GM23338 (cell line): ENCODE measurements around the gene DOCK2. TPM values are rescaled to one million over a fixed set of nuclear protein-coding genes. Genes with fewer than 3 reads are reported as not detected.

Source experiments
- ATAC-seq: fragments of 200-7000 bp; cut with Tn5 transposase; 3 replicates; pipeline ENCODE4 v1.9.1; 2020
- DNase-seq: peaks from one replicate; pipeline ENCODE4 v3.0.0-alpha.2; 2015; ENCODE audit warnings: low spot score
- H2AFZ ChIP-seq: fragments of 200-600 bp; sonication (generic); 2 replicates; pipeline ENCODE4 v1.8.0; 2016; ENCODE audit warnings: antibody characterized with exemption, mild to moderate bottlenecking, moderate library complexity
- H3F3A ChIP-seq: fragments of 200-600 bp; sonication (generic); replicated peaks from 2 replicates; pipeline ENCODE4 v1.8.0; 2017; ENCODE audit warnings: antibody characterized with exemption, mixed run types, low read depth
- H3K27ac ChIP-seq: fragments of 200-600 bp; sonication (generic); 2 replicates; pipeline ENCODE4 v1.6.1; 2016; ENCODE audit warnings: low read depth
- H3K27me3 ChIP-seq: fragments of 200-600 bp; sonication (generic); 2 replicates; pipeline ENCODE4 v1.8.0; 2016; ENCODE audit warnings: mild to moderate bottlenecking, mixed run types, moderate library complexity; ENCODE audit not compliant: insufficient read depth
- H3K36me3 ChIP-seq: fragments of 200-600 bp; sonication (generic); 2 replicates; pipeline ENCODE4 v1.8.0; 2016; ENCODE audit warnings: mild to moderate bottlenecking; ENCODE audit not compliant: insufficient read depth
- H3K4me1 ChIP-seq: fragments of 200-600 bp; sonication (generic); 2 replicates; pipeline ENCODE4 v1.8.0; 2016; ENCODE audit warnings: mild to moderate bottlenecking, moderate library complexity; ENCODE audit not compliant: insufficient read depth
- H3K4me2 ChIP-seq: fragments of 200-600 bp; sonication (generic); 2 replicates; pipeline ENCODE4 v1.7.1; 2017; ENCODE audit warnings: mixed run types
- H3K4me3 ChIP-seq: fragments of 200-600 bp; sonication (generic); 2 replicates; pipeline ENCODE4 v1.6.1; 2016; ENCODE audit warnings: mixed run types
- H3K79me2 ChIP-seq: fragments of 200-600 bp; sonication (generic); replicated peaks from 2 replicates; pipeline ENCODE4 v1.8.0; 2017; ENCODE audit warnings: mild to moderate bottlenecking; ENCODE audit not compliant: insufficient read depth
- H3K9me2 ChIP-seq: fragments of 200-600 bp; sonication (generic); 2 replicates; pipeline ENCODE4 v1.8.0; 2017; ENCODE audit not compliant: insufficient read depth
- H4K20me1 ChIP-seq: fragments of 200-600 bp; sonication (generic); replicated peaks from 2 replicates; pipeline ENCODE4 v1.8.0; 2017; ENCODE audit warnings: mild to moderate bottlenecking; ENCODE audit not compliant: insufficient read depth
- H3K27ac Mint-ChIP-seq: 2 replicates; pipeline ENCODE4 v1.8.0; 2020; ENCODE audit warnings: inconsistent platforms, mild to moderate bottlenecking, moderate library complexity, mixed read lengths
- H3K27me3 Mint-ChIP-seq: 3 replicates; pipeline ENCODE4 v1.8.0; 2022; ENCODE audit warnings: low read depth, mild to moderate bottlenecking, moderate library complexity, mixed read lengths, inconsistent platforms; ENCODE audit not compliant: insufficient read depth, poor library complexity
- H3K36me3 Mint-ChIP-seq: 3 replicates; pipeline ENCODE4 v1.8.0; 2021; ENCODE audit warnings: low read depth, mild to moderate bottlenecking, inconsistent platforms, moderate library complexity, mixed read lengths
- H3K4me1 Mint-ChIP-seq: 3 replicates; pipeline ENCODE4 v1.8.0; 2020; ENCODE audit warnings: mild to moderate bottlenecking, inconsistent platforms, mixed read lengths
- H3K4me3 Mint-ChIP-seq: 3 replicates; pipeline ENCODE4 v1.8.0; 2021; ENCODE audit warnings: moderate library complexity, mild to moderate bottlenecking, inconsistent platforms, mixed read lengths
- H3K9me3 Mint-ChIP-seq: 3 replicates; pipeline ENCODE4 v1.8.0; 2020; ENCODE audit warnings: moderate library complexity, mild to moderate bottlenecking, inconsistent platforms, mixed read lengths
- CREB1 ChIP-seq: fragments of 250-450 bp; sonication (Bioruptor Pico); IDR thresholded peaks from 2 replicates; pipeline ENCODE4 v1.5.0; 2020; ENCODE audit warnings: low read depth, mild to moderate bottlenecking, moderate library complexity
- CTCF ChIP-seq, 2 experiments: fragments of 200-600 bp in 1 of 2; sonication (generic) in 1 of 2; conservative IDR thresholded peaks; 2 replicates each; pipeline versions ENCODE4 v1.5.1 to v1.6.1; 2016 to 2017; ENCODE audit warnings: antibody characterized with exemption in 2 of 2, low read depth in 2 of 2, mild to moderate bottlenecking in 2 of 2, moderate library complexity in 1 of 2
- ETS1 ChIP-seq: IDR thresholded peaks from 2 replicates; pipeline ENCODE4 v1.6.1; 2016; ENCODE audit warnings: antibody characterized with exemption
- EZH2 ChIP-seq: fragments of 200-600 bp; sonication (generic); IDR thresholded peaks from one replicate; pipeline ENCODE4 v1.8.0; 2017; ENCODE audit warnings: antibody characterized with exemption, mild to moderate bottlenecking, low read depth; ENCODE audit not compliant: unreplicated experiment
- EZH2phosphoT487 ChIP-seq: fragments of 200-600 bp; sonication (generic); IDR thresholded peaks from one replicate; pipeline ENCODE4 v1.8.1; 2018; ENCODE audit warnings: antibody characterized with exemption; ENCODE audit not compliant: unreplicated experiment
- JUNB ChIP-seq: IDR thresholded peaks from one replicate; pipeline ENCODE4 v1.6.1; 2016; ENCODE audit warnings: antibody characterized with exemption; ENCODE audit not compliant: unreplicated experiment
- NANOG ChIP-seq: IDR thresholded peaks from 2 replicates; pipeline ENCODE4 v1.6.1; 2016; ENCODE audit warnings: antibody characterized with exemption, borderline replicate concordance
- POLR2AphosphoS5 ChIP-seq: IDR thresholded peaks from 2 replicates; pipeline ENCODE4 v1.6.1; 2016; ENCODE audit warnings: antibody characterized with exemption, low read depth
- REST ChIP-seq: IDR thresholded peaks from one replicate; pipeline ENCODE4 v1.6.1; 2018; ENCODE audit warnings: antibody characterized with exemption; ENCODE audit not compliant: unreplicated experiment
- STAT1 ChIP-seq: IDR thresholded peaks from one replicate; pipeline ENCODE4 v1.6.1; 2016; ENCODE audit warnings: antibody characterized with exemption; ENCODE audit not compliant: unreplicated experiment
- ZNF114 ChIP-seq: fragments of 250-450 bp; sonication (Bioruptor Pico); IDR thresholded peaks from 2 replicates; pipeline ENCODE4 v1.5.0; 2020; ENCODE audit warnings: mild to moderate bottlenecking, moderate library complexity
- ZNF331 ChIP-seq: fragments of 250-450 bp; sonication (Bioruptor Pico); IDR thresholded peaks from 2 replicates; pipeline ENCODE4 v1.5.0; 2020; ENCODE audit warnings: low read depth, mild to moderate bottlenecking, moderate library complexity
- polyA plus RNA-seq: library from polyadenylated mRNA; unstranded; fragments of >200 nt; fragmentation: Nextera tagmentation; extraction: Ambion mirVana; gene quantifications from 2 replicates; pipeline ENCODE4 v1.2.1, GENCODE V29; 2016
- total RNA-seq: library from RNA; depleted of rRNA; stranded (reverse); fragments of >200 nt; shearing (Covaris generic); gene quantifications from 2 replicates; pipeline ENCODE4 v1.2.3, GENCODE V29; 2014

DOCK2 gene
- total and polyA plus RNA-seq, 2 experiments from 2014 or later: 3.7 to 9.4 TPM

GRCh38 chr5:169710675-169711074 lies 73.6 kb downstream of the DOCK2 start (continued):
- no peak for TF ChIP-seq REST

- no peaks in the 10 kb centered on the region for H3K9me3 Mint-ChIP-seq
- no peaks in the 10 kb centered on the region for H3F3A ChIP-seq
- no peak overlapping the region for H3K4me2 ChIP-seq
- ATAC-seq (no peak), DNase-seq (no peak)
- H3K36me3 Mint-ChIP-seq: no peaks in the 10 kb centered on the region
- peaks cover 5% of the 10 kb centered on the region for H3K27me3 Mint-ChIP-seq
- no peak overlapping the region for H3K27ac ChIP-seq
- TF ChIP-seq EZH2 (no peak), JUNB (no peak), ETS1 (no peak), NANOG (no peak), POLR2AphosphoS5 (no peak)
- no peaks in the 10 kb centered on the region for H3K4me1 ChIP-seq
- H3K4me3 Mint-ChIP-seq: no peak overlapping the region
- H3K9me2 ChIP-seq: peaks cover 7% of the 10 kb centered on the region; the same call in 1 of the 2 replicates
- H3K27me3 ChIP-seq: no peaks in the 10 kb centered on the region
- no peak overlapping the region for H3K27ac Mint-ChIP-seq
- H3K4me3 ChIP-seq: no peak overlapping the region
- 0 out of 2 replicates have a peak, but pooled peaks cover 6% of the 10 kb centered on the region for H3K36me3 ChIP-seq
- H3K79me2 ChIP-seq: no peaks in the 10 kb centered on the region
- H4K20me1 ChIP-seq: no peaks in the 10 kb centered on the region
- no peak overlapping the region for H2AFZ ChIP-seq
- peaks cover 8% of the 10 kb centered on the region; the same call in 2 of the 3 replicates for H3K4me1 Mint-ChIP-seq
Observed at GRCh38 chr5:169711551-169712225, 74.6 kb downstream of the DOCK2 start.

GRCh38 chr5:169712428-169712827 lies 75.4 kb downstream of the DOCK2 start:
- Histone ChIP-seq H3F3A (no peaks in the 10 kb centered on the region), H3K4me2 (no peak overlapping the region), H3K4me3 (no peak overlapping the region), H3K27me3 (no peaks in the 10 kb centered on the region), H3K36me3 (0 out of 2 replicates have a peak, but pooled peaks cover 6% of the 10 kb centered on the region), H3K79me2 (no peaks in the 10 kb centered on the region), H4K20me1 (no peaks in the 10 kb centered on the region), H3K27ac (no peak overlapping the region), H2AFZ (no peak overlapping the region), H3K9me2 (peaks cover 7% of the 10 kb centered on the region; the same call in 1 of the 2 replicates), H3K4me1 (no peaks in the 10 kb centered on the region)
- H3K27me3 Mint-ChIP-seq: peaks cover 5% of the 10 kb centered on the region
- H3K4me3 Mint-ChIP-seq: no peak overlapping the region
- ATAC-seq: no peak
- peaks cover 8% of the 10 kb centered on the region; the same call in 2 of the 3 replicates for H3K4me1 Mint-ChIP-seq
- H3K27ac Mint-ChIP-seq: no peak overlapping the region
- DNase-seq: no peak
- H3K9me3 Mint-ChIP-seq: no peaks in the 10 kb centered on the region
- H3K36me3 Mint-ChIP-seq: no peaks in the 10 kb centered on the region
- TF ChIP-seq ZNF114 (CRISPR knock-in tag) (no peak), ETS1 (no peak), CREB1 (CRISPR knock-in tag) (no peak), EZH2phosphoT487 (no peak), ZNF331 (no peak), CTCF (conservative IDR thresholded peaks at IDR 0.05; ENCODE audit: low read depth in 2 of 2) (no peak), STAT1 (no peak), EZH2 (no peak)
